K562 (cell line): Measurements from ENCODE around the gene CRTC3. TPM values are rescaled to one million over a fixed set of nuclear protein-coding genes. Genes with fewer than 3 reads are reported as not detected.
A peak's percentile ranks its signal among the peaks of the same experiment; 100 is the strongest.
"Not testable (repeated sequence)": the region's sequence is repeated elsewhere in the genome, so short reads cannot be mapped to it uniquely, and the experiment has no call there.

Experiments used
- ATAC-seq: fragments of 200-7000 bp; cut with Tn5 transposase; 3 replicates; pipeline ENCODE4 v1.9.1; 2020; ENCODE audit warnings: moderate library complexity
- BruUV-seq: library from RNA; stranded (reverse); fragments of 400-500 nt; replicated peaks from 2 replicates; lab custom pipeline; 2021; lab: Mats Ljungman, UMichigan
- CTCF ChIA-PET: fragments of 300-600 bp; formaldehyde crosslinking; extraction: SDS; loops from one replicate; lab custom pipeline; 2021; ENCODE audit warnings: low intra/inter-chr PET ratio; lab: Yijun Ruan, JAX
- POLR2A ChIA-PET: fragments of 300-600, 350-650 bp; sonication (Branson Sonifier 250); formaldehyde crosslinking; extraction: SDS; loops from one replicate; lab custom pipeline; 2021; ENCODE audit warnings: antibody characterized with exemption, inconsistent platforms; lab: Yijun Ruan, JAX
- DNase-seq, 4 experiments: peaks; one replicate each; pipeline versions ENCODE4 v3.0.0 to v3.0.0-alpha.2; 2011 to 2018; ENCODE audit warnings: low spot score in 3 of 4, mixed read lengths in 3 of 4; ENCODE audit errors: extremely low read depth in 1 of 4
- FAIRE-seq: peaks from 2 replicates; lab custom pipeline; 2011; peaks lifted over from hg19 to GRCh38; lab: Jason Lieb, UNC
- H2AFZ ChIP-seq: 2 replicates; pipeline ENCODE4 v1.6.0; 2011; ENCODE audit warnings: low read depth, low read length, control low read depth, inconsistent platforms
- H3K27ac ChIP-seq: fragments of 200-600 bp; 3 replicates; pipeline ENCODE4 v1.8.0; 2011; ENCODE audit warnings: low read depth, mild to moderate bottlenecking, control low read depth, inconsistent platforms, low read length, moderate library complexity, mixed read lengths; ENCODE audit errors: extremely low read depth
- H3K27me3 ChIP-seq, 2 experiments: fragments of 300-600 bp in 1 of 2; 2 replicates in 1 of 2; 3 replicates in 1 of 2; pipeline versions ENCODE4 v1.6.0 to v1.8.0; 2011; ENCODE audit warnings: inconsistent platforms in 2 of 2, low read length in 2 of 2, mild to moderate bottlenecking in 1 of 2, mixed read lengths in 1 of 2, moderate library complexity in 1 of 2; ENCODE audit not compliant: control insufficient read depth in 2 of 2, insufficient read depth in 2 of 2
- H3K36me3 ChIP-seq: fragments of 300-600 bp; 3 replicates; pipeline ENCODE4 v1.8.0; 2011; ENCODE audit warnings: mild to moderate bottlenecking, low read length, inconsistent platforms; ENCODE audit not compliant: control insufficient read depth, insufficient read depth
- H3K4me1 ChIP-seq, 2 experiments: fragments of 200-600 bp in 1 of 2; replicated peaks in 1 of 2; 2 replicates in 1 of 2; 3 replicates in 1 of 2; pipeline versions ENCODE4 v1.5.1 to v1.8.0; 2011; ENCODE audit warnings: inconsistent platforms in 2 of 2, low read length in 2 of 2, mild to moderate bottlenecking in 1 of 2, mixed read lengths in 1 of 2, moderate library complexity in 1 of 2; ENCODE audit not compliant: control insufficient read depth in 2 of 2, insufficient read depth in 2 of 2
- H3K4me2 ChIP-seq: 2 replicates; pipeline ENCODE4 v1.6.1; 2011; ENCODE audit warnings: low read length, control low read depth, inconsistent platforms, mixed read lengths; ENCODE audit not compliant: insufficient read depth
- H3K4me3 ChIP-seq: fragments of 200-600 bp; sonication (generic), shearing (Covaris generic); 2 replicates; pipeline ENCODE4 v1.5.1; 2016; ENCODE audit warnings: control low read depth, inconsistent platforms
- H3K79me2 ChIP-seq: fragments of 200-600 bp; 3 replicates; pipeline ENCODE4 v1.8.0; 2011; ENCODE audit warnings: low read length, inconsistent platforms; ENCODE audit not compliant: control insufficient read depth, insufficient read depth
- H3K9ac ChIP-seq, 2 experiments: 2 replicates each; pipeline versions ENCODE4 v1.6.0 to v1.6.1; 2011; ENCODE audit warnings: low read depth in 2 of 2, low read length in 2 of 2, control low read depth in 1 of 2, inconsistent platforms in 1 of 2, mild to moderate bottlenecking in 1 of 2, mixed read lengths in 1 of 2; ENCODE audit not compliant: insufficient read depth in 1 of 2
- H3K9me1 ChIP-seq: one replicate; pipeline ENCODE4 v1.6.0; 2011; ENCODE audit warnings: inconsistent platforms, mild to moderate bottlenecking, low read length, moderate library complexity; ENCODE audit not compliant: control insufficient read depth, insufficient read depth
- H3K9me3 ChIP-seq: replicated peaks from 2 replicates; pipeline ENCODE4 v1.5.1; 2011; ENCODE audit warnings: low read depth, low read length, inconsistent platforms; ENCODE audit not compliant: control insufficient read depth, insufficient read depth
- H4K20me1 ChIP-seq: replicated peaks from 2 replicates; pipeline ENCODE4 v1.6.1; 2011; ENCODE audit warnings: low read length, inconsistent platforms, mixed read lengths; ENCODE audit not compliant: control insufficient read depth, insufficient read depth
- CHCHD3 ChIP-seq: fragments of 250-450 bp; sonication (Bioruptor Pico); IDR thresholded peaks from 2 replicates; pipeline ENCODE4 v2.1.2; 2022; ENCODE audit warnings: mild to moderate bottlenecking
- FOS ChIP-seq: IDR thresholded peaks from 3 replicates; pipeline ENCODE4 v1.6.1; 2011; ENCODE audit not compliant: insufficient read length; ENCODE audit errors: extremely low read depth
- FOSL1 ChIP-seq: fragments of 200-800 bp; sonication (Bioruptor generic); conservative IDR thresholded peaks from 2 replicates; pipeline ENCODE4 v1.6.1; 2016; ENCODE audit warnings: missing genetic modification characterization, missing compliant biosample characterization
- NFIC ChIP-seq: fragments of 450-650 bp; IDR thresholded peaks from 2 replicates; pipeline ENCODE4 v1.6.1; 2017; ENCODE audit warnings: mild to moderate bottlenecking, inconsistent platforms
- SMAD2 ChIP-seq: fragments of 150-350 bp; IDR thresholded peaks from 2 replicates; pipeline ENCODE4 v1.6.1; 2014; ENCODE audit warnings: low read depth, mild to moderate bottlenecking, low read length
- SRSF1 ChIP-seq: fragments of 200-400 bp; formaldehyde crosslinking; IDR thresholded peaks from 2 replicates; pipeline ENCODE4 v1.6.1; 2017; ENCODE audit warnings: mild to moderate bottlenecking, low read depth, low read length, moderate library complexity
- TEAD2 ChIP-seq: fragments of 450-650 bp; IDR thresholded peaks from 2 replicates; pipeline ENCODE4 v1.6.1; 2016; ENCODE audit warnings: missing genetic modification characterization, control low read depth, missing compliant biosample characterization
- YY1 ChIP-seq, 3 experiments: IDR thresholded peaks; 2 replicates each; pipeline ENCODE4 v1.6.1; 2011; ENCODE audit warnings: low read length in 2 of 3, mild to moderate bottlenecking in 2 of 3, moderate library complexity in 2 of 3, borderline replicate concordance in 1 of 3, control low read depth in 1 of 3, low read depth in 1 of 3; ENCODE audit not compliant: insufficient read depth in 3 of 3, insufficient replicate concordance in 2 of 3, control insufficient read depth in 1 of 3, insufficient read length in 1 of 3; ENCODE audit errors: extremely low read depth in 1 of 3
- ZBTB1 ChIP-seq: sonication (generic); formaldehyde crosslinking; IDR thresholded peaks from 2 replicates; pipeline ENCODE4 v1.8.1; 2023; ENCODE audit warnings: missing genetic modification reagents, low read depth, mild to moderate bottlenecking, borderline replicate concordance
- ZNF785 ChIP-seq: fragments of 250-450 bp; sonication (Bioruptor Pico); IDR thresholded peaks from 2 replicates; pipeline ENCODE4 v1.4.0; 2020; ENCODE audit warnings: mild to moderate bottlenecking
- WGBS: fragments of 100-300 bp; shearing (Covaris generic); methylation state at CpG from one replicate; pipeline ENCODE4 v1.1.6; 2016; ENCODE audit warnings: low coverage, mixed read lengths; ENCODE audit not compliant: insufficient coverage; ENCODE audit errors: missing lambda C conversion rate; 5-methylcytosine and 5-hydroxymethylcytosine counted together
- in situ Hi-C: fragments of 300-500 bp; cut with MboI; formaldehyde crosslinking; loops from 4 replicates; pipeline ENCODE4 v1.15.0; 2018; ENCODE audit warnings: inconsistent platforms, mixed read lengths
- intact Hi-C: fragments of 100-400 bp; cut with micrococcal nuclease; formaldehyde crosslinking; loops from 2 replicates; pipeline ENCODE4 v1.14.2; 2022
- polyA plus RNA-seq, 8 experiments: library from polyadenylated mRNA; depleted of rRNA in 4 of 8; stranded (reverse) in 5 of 8; unstranded in 3 of 8; fragments of >200 nt; fragmentation: Nextera tagmentation in 2 of 8; fragmentation: Illumina TruSeq in 1 of 8; extraction: Ambion mirVana in 2 of 8; extraction: Trizol in 1 of 8; gene quantifications; 2 replicates each; pipeline versions ENCODE4 v1.2.1 to v1.2.3, GENCODE V29; 2011 to 2014; ENCODE audit warnings: inconsistent platforms in 1 of 8, missing spikeins in 1 of 8
- total RNA-seq, 7 experiments: library from RNA; depleted of rRNA in 6 of 7; stranded (reverse); fragments of >200 nt in 6 of 7; fragmentation: Illumina TruSeq in 2 of 7; extraction: Trizol in 2 of 7; gene quantifications; 2 replicates each; pipeline versions ENCODE4 v1.2.1 to v1.2.3, GENCODE V29; 2011 to 2021; ENCODE audit warnings: low replicate concordance in 1 of 7

The CRTC3 gene
- total and polyA plus RNA-seq, 9 of the 15 experiments (the other 6 are each of a cell fraction or from before 2014, with no cell fraction given), result 1.2 to 19.0 (median 11.6) TPM

DNA sequence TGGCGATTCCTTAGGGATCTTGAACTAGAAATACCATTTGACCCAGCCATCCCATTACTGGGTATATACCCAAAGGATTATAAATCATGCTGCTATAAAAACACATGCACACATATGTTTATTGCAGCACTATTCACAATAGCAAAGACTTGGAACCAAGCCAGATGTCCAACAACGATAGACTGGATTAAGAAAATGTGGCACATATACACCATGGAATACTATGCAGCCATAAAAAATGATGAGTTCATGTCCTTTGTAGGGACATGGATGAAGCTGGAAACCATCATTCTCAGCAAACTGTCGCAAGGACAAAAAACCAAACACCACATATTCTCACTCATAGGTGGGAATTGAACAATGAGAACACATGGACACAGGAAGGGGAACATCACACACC lies 107.3 kb downstream of the CRTC3 start:
- peaks cover 46% of the 10 kb centered on the region for H3K36me3 ChIP-seq

GRCh38 chr15:90637693-90638092 lies 108.0 kb downstream of the CRTC3 start:
- Histone ChIP-seq H4K20me1 (no peaks in the 10 kb centered on the region), H3K9ac (peak overlapping the region in 1 of 2 experiments; percentile 71; a peak in 2 of 4 replicates), H3K4me2 (no peak overlapping the region), H3K9me3 (no peaks in the 10 kb centered on the region), H3K27me3 (no peaks in the 10 kb centered on the region), H3K36me3 (peaks cover 47% of the 10 kb centered on the region), H3K4me3 (no peak overlapping the region), H2AFZ (no peak overlapping the region), H3K79me2 (no peaks in the 10 kb centered on the region), H3K4me1 (no peaks in the 10 kb centered on the region; a peak in 1 of 5 replicates), H3K27ac (no peak overlapping the region), H3K9me1 (no peaks in the 10 kb centered on the region)
- no peak for TF ChIP-seq ZNF785 (CRISPR knock-in tag)
- TF ChIP-seq CHCHD3 (CRISPR knock-in tag), result no peak
- no peak for TF ChIP-seq FOS
- TF ChIP-seq YY1 (IDR thresholded peaks at IDR 0.05; ENCODE audit: borderline replicate concordance in 1 of 3, control insufficient read depth in 1 of 3, extremely low read depth in 1 of 3, insufficient read depth in 3 of 3, insufficient read length in 1 of 3, insufficient replicate concordance in 2 of 3, low read depth in 1 of 3, low read length in 2 of 3), result no peak
- no peak for TF ChIP-seq ZBTB1
- no peak for TF ChIP-seq TEAD2 (tag)
- TF ChIP-seq SRSF1, result no peak
- no peak for TF ChIP-seq SMAD2
- no peak for TF ChIP-seq FOSL1 (tag)
- no peak for DNase-seq
- no peak for FAIRE-seq
- in situ Hi-C loops, result no loop called here
- 80% methylated on average over 6 of the region's 6 CpGs for WGBS
- intact Hi-C loops, result no loop called here
- no TSS peak for BruUV-seq
- no peak for ATAC-seq
- ChIA-PET CTCF (no interaction called here), POLR2A (interaction anchor here (0.5 to 0.8 kb wide), 3 partner anchors 24 to 361 kb away, joined by 3 read pairs; no protein-coding TSS in a partner anchor)

More for the DNA sequence above, 107.3 kb downstream of the CRTC3 start:
- BruUV-seq, intact Hi-C loops, FAIRE-seq, in situ Hi-C loops, H3K27ac ChIP-seq: not testable (repeated sequence)
- peak; percentile 67 for TF ChIP-seq NFIC
- TF ChIP-seq, all 486 proteins: peak for 1; not testable (repeated sequence) for 485
- H4K20me1 ChIP-seq, H3K79me2 ChIP-seq, H3K9me3 ChIP-seq, ATAC-seq, CTCF ChIA-PET, H3K4me2 ChIP-seq, POLR2A ChIA-PET, H3K9me1 ChIP-seq, H2AFZ ChIP-seq, DNase-seq, H3K27me3 ChIP-seq, H3K4me3 ChIP-seq, H3K4me1 ChIP-seq, H3K9ac ChIP-seq: not testable (repeated sequence)
- WGBS, result 80% methylated on average over 2 of the region's 3 CpGs
